WERI-Rb-1 (cell line): ENCODE measurements around the gene FLNB.

Source experiments
- DNase-seq: peaks from one replicate; pipeline ENCODE4 v3.0.0-alpha.2; 2020
- H3K27ac ChIP-seq: fragments of 250-450 bp; sonication (Bioruptor Pico); 2 replicates; pipeline ENCODE4 v1.5.1; 2020; ENCODE audit warnings: mild to moderate bottlenecking, moderate library complexity
- H3K27me3 ChIP-seq: fragments of 250-450 bp; sonication (Bioruptor Pico); 2 replicates; pipeline ENCODE4 v1.5.1; 2021; ENCODE audit warnings: mild to moderate bottlenecking, low read depth, moderate library complexity; ENCODE audit not compliant: insufficient read depth, severe bottlenecking
- H3K36me3 ChIP-seq: fragments of 250-450 bp; sonication (Bioruptor Pico); 2 replicates; pipeline ENCODE4 v1.5.1; 2020; ENCODE audit warnings: mild to moderate bottlenecking, moderate library complexity
- H3K4me3 ChIP-seq: 2 replicates; pipeline ENCODE4 v1.5.1; 2011; ENCODE audit warnings: low read depth, mild to moderate bottlenecking, control low read depth, low read length
- H3K9me3 ChIP-seq: fragments of 250-450 bp; sonication (Bioruptor Pico); 2 replicates; pipeline ENCODE4 v1.5.1; 2021; ENCODE audit warnings: mild to moderate bottlenecking, moderate library complexity; ENCODE audit not compliant: severe bottlenecking
- TF ChIP-seq, protein P1 (sequence below): IDR thresholded peaks from 2 replicates; pipeline ENCODE4 v1.5.1; 2011; ENCODE audit warnings: low read depth, mild to moderate bottlenecking, control low read depth, inconsistent platforms, low read length

FLNB gene

DNA sequence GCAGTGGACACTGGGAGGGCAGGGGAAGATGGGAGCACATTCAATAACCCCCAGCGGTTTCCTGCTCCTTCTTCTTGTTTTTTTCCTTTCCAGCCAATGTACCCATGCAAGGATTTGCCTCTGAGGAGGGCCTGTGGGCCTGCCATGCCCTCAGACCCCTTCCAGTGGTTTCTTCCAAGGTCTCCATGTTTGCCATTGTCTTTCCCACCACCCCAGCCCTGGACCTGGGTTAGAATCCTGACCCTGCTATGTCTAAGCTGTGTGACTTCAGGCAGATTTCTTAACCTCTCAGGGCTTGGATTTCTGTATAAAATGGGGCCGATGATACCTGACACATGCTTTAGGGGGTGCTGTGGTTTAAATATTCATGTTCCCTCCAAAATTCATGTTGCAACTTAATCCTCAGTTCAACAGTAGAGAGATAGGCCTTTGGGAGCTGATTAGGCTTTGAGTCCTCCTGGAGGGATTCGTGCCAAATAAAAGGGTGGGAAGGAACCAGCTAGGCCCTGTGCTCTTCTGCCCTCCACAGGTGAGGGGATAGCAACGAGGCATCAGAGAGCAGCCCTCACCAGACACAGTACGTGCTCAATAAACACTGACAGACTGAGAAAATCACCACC, 46.3 kb upstream of the FLNB start:
- Histone ChIP-seq H3K4me3 (no peak overlapping the region), H3K9me3 (no peaks in the 10 kb centered on the region), H3K27me3 (no peaks in the 10 kb centered on the region), H3K27ac (no peak overlapping the region), H3K36me3 (no peaks in the 10 kb centered on the region)
- TF ChIP-seq, protein P1, sequence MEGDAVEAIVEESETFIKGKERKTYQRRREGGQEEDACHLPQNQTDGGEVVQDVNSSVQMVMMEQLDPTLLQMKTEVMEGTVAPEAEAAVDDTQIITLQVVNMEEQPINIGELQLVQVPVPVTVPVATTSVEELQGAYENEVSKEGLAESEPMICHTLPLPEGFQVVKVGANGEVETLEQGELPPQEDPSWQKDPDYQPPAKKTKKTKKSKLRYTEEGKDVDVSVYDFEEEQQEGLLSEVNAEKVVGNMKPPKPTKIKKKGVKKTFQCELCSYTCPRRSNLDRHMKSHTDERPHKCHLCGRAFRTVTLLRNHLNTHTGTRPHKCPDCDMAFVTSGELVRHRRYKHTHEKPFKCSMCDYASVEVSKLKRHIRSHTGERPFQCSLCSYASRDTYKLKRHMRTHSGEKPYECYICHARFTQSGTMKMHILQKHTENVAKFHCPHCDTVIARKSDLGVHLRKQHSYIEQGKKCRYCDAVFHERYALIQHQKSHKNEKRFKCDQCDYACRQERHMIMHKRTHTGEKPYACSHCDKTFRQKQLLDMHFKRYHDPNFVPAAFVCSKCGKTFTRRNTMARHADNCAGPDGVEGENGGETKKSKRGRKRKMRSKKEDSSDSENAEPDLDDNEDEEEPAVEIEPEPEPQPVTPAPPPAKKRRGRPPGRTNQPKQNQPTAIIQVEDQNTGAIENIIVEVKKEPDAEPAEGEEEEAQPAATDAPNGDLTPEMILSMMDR, result no peak
- DNase-seq, result no peak

DNA sequence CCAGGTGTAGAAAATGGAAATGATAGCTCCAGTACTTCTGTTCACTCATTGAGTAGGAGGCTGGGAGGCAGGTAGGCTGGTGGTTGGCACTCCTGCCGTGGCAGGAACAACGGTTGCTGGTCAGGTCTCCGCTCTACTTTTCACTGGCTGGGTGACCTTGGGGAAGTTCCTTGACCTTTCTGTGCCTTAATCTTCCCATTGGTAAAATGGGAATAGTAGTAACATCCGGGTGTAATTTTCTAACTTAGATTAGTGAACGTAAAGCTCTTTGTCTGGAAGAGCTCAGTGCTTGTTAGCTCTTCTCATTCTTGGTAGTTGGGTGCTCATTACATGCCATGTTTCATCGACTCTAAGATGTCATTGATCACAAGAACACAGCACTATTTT, 45.8 kb upstream of the FLNB start:
- no peak overlapping the region for H3K4me3 ChIP-seq
- TF ChIP-seq, protein P1, result no peak
- no peaks in the 10 kb centered on the region for H3K27me3 ChIP-seq
- no peaks in the 10 kb centered on the region for H3K36me3 ChIP-seq
- no peaks in the 10 kb centered on the region for H3K9me3 ChIP-seq
- DNase-seq, result no peak
- no peak overlapping the region for H3K27ac ChIP-seq

DNA sequence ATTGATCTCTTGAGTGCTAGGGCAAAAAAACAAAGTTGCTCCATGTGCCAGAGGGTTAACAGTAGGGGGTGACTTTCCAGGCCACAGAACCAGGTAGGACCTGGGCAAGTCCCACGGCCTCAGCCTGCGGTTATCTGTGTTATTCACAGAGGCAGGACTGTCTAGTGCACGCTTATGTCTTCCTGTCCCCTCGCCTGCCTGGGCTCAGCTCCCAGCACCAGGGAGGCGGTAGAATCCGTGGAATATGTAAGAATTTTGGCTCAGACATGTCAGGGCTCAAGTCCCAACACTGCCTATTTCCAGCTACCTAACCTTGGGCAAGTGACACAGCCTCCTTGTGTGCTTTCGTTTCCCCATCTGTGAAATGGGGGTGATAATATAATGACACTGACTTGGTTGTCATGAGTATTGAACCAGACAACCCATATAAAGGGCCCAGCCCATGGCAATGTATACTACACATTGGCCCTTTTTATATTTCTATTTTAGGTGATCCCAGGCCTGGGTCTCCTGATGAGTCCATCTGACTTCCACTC, 44.3 kb upstream of the FLNB start:
- no peak overlapping the region for H3K4me3 ChIP-seq
- H3K36me3 ChIP-seq, result no peaks in the 10 kb centered on the region
- H3K9me3 ChIP-seq, result no peaks in the 10 kb centered on the region
- TF ChIP-seq, protein P1, result no peak
- no peak for DNase-seq
- no peak overlapping the region for H3K27ac ChIP-seq
- H3K27me3 ChIP-seq, result no peaks in the 10 kb centered on the region

DNA sequence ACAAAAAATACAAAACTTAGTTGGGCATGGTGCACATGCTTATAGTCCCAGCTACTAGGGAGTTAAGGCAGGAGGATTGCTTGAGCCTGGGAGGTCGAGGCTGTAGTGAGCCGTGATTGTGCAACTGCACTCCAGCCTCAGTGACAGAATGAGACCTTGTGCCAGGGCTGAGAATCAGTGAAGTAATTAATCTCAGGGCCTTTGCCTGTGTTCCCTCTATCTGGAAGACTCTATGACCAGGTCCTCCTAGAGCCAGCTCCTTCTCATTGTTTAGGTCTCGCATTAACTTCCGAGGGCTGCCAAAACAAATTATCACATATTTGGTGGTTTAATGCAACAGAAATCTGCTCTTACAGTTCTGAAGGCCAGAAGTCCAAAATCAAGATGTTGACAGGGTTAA, 41.4 kb upstream of the FLNB start:
- no peak overlapping the region for H3K4me3 ChIP-seq
- no peaks in the 10 kb centered on the region for H3K36me3 ChIP-seq
- H3K27ac ChIP-seq, result no peak overlapping the region
- no peak for DNase-seq
- H3K9me3 ChIP-seq, result no peaks in the 10 kb centered on the region
- TF ChIP-seq, protein P1, result no peak
- no peaks in the 10 kb centered on the region for H3K27me3 ChIP-seq

DNA sequence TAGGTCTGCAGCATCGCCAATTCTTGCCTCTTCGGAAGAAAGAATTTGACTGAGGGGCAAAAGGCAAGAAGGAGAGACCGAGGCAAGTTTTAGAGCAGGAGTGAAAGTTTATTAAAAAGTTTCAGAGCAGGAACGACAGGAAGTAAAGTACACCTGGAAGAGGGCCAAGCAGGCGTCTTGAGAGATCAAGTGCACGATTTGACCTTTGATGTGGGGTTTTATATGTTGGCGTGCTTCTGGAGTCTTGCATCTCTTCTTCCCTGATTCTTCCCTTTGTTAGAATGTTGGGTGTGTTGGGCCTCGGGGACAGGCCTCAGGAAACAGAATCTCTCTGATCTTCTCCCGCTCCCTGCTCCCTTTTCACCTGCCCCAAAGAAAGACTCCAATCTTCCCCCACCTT, 40.6 kb upstream of the FLNB start:
- Histone ChIP-seq H3K9me3 (no peaks in the 10 kb centered on the region), H3K4me3 (no peak overlapping the region), H3K27me3 (no peaks in the 10 kb centered on the region), H3K36me3 (no peaks in the 10 kb centered on the region), H3K27ac (no peak overlapping the region)
- no peak for DNase-seq
- TF ChIP-seq, protein P1, result no peak

DNA sequence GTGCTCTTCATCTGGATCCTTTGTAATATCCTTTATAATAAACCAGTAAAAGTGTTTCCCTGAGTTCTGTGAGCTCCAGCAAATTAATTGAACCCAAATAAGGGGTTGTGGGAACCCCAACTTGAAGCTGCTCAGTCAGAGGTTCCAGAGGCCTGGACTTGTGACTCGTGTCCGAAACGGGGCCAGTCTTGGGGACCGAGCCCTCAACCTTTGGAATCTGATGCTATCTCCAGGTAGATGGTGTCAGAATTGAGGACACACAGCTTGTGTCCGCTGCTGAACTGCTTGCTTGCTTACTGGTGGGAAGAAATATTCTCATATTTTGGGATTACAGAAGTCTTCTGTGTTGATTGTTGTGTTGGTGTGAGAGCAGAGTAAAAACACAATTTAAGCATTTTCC, 39.7 kb upstream of the FLNB start:
- H3K9me3 ChIP-seq, result no peaks in the 10 kb centered on the region
- no peaks in the 10 kb centered on the region for H3K36me3 ChIP-seq
- H3K27ac ChIP-seq, result no peak overlapping the region
- H3K27me3 ChIP-seq, result no peaks in the 10 kb centered on the region
- TF ChIP-seq, protein P1, result no peak
- H3K4me3 ChIP-seq, result no peak overlapping the region
- no peak for DNase-seq
